ENCODE results near the gene ELFN2.

DNA sequence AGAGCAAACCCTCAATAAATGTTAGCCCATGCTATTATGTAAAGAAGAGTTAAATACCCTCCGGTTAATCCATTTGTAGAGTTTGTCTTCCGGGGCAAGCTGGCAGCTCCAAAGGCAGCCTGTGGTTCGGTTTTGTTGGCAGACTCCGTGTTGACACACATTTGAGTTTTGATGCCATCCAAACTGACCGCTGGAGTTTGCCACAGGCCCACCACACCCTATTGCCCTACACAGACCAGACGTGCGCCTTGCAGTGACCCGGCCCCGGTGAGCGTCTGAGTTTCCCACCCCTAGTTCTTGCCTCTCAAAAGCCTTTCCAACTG, 25.1 kb downstream of the ELFN2 start:
- TF ChIP-seq REST (IDR thresholded peaks at IDR 0.05; ENCODE audit: insufficient read depth in 1 of 2, low read depth in 2 of 2, low read length in 2 of 2) (no peak), POLR2AphosphoS5 (IDR thresholded peaks at IDR 0.05; ENCODE audit: low read depth, low read length) (no peak), TAF1 (IDR thresholded peaks at IDR 0.05; ENCODE audit: borderline replicate concordance, insufficient read depth, low read length) (no peak), SIN3A (IDR thresholded peaks at IDR 0.05; ENCODE audit: borderline replicate concordance, insufficient read depth, low read length) (no peak), FOXP2 (optimal IDR thresholded peaks at IDR 0.05; ENCODE audit: borderline replicate concordance, extremely low read depth, extremely low read length, insufficient read depth) (no peak)

All from PFSK-1 (cell line).